HG03060 (cell line): ENCODE results near the gene CD69.
"Not testable (repeated sequence)": the region's sequence is repeated elsewhere in the genome, so short reads cannot be mapped to it uniquely, and the experiment has no call there.

Source experiments
- ATAC-seq: cut with Tn5 transposase; IDR thresholded peaks from one replicate; pipeline ENCODE4 v1.9.1; 2021; ENCODE audit warnings: low read depth, moderate number of reproducible peaks; ENCODE audit not compliant: unreplicated experiment

The CD69 gene

DNA sequence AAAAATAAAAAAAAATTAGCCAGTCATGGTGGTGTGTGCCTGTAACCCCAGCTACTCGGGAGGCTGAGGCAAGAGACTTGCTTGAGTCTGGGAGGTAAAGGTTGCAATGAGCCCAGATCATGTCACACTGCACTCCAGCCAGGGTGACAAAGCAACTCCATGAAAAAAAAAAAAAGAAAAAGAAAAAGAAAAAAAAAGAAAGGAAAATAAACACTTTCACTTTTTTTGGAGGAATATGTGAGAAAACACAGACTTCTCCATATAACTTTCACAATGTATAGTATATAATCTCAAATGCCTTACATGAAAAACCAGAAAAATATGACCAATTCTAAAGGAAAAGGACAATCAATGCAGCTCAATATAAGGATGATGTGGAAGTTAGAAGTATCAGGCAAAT, 36.7 kb downstream of the CD69 start:
- no peak for ATAC-seq

DNA sequence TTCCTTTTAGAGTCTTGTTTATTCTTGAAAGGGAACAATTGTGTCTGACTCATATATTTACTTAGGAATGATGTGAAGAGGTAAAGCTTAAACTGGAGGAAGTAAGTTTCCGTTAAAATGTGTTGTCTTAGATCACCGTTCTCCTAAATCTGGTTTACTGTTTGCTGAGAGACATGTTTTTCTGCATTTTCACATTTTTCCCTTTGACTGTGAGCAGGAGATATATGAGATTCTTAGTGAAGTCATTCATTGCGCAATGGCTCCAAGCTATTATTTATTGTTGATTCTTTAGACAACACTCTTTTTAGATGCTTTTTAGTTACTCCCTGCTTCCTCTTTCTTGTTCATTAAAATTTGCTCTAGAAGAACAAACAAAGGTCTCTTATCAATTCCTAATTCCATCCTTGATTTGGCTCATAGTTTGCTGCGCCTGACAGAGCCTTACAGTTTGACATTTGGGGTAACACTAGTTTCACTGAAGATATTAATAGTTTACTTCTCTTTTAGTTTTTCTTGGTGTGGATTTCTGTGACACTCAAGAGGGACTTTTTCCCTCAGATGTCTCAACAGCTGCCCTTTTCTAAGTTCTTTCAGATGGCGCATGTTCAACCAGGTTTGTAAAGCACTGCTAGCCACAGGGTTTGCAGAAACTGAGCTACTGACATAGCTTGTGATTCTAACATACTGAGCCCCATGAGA, 39.2 kb downstream of the CD69 start:
- ATAC-seq = peak; percentile 38

- ATAC-seq = no peak
Measured at GRCh38 chr12:9719790-9720189, 40.9 kb downstream of the CD69 start.

GRCh38 chr12:9718968-9719367, 41.7 kb downstream of the CD69 start:
- no peak for ATAC-seq

GRCh38 chr12:9717070-9717925, 43.4 kb downstream of the CD69 start:
- ATAC-seq = no peak

DNA sequence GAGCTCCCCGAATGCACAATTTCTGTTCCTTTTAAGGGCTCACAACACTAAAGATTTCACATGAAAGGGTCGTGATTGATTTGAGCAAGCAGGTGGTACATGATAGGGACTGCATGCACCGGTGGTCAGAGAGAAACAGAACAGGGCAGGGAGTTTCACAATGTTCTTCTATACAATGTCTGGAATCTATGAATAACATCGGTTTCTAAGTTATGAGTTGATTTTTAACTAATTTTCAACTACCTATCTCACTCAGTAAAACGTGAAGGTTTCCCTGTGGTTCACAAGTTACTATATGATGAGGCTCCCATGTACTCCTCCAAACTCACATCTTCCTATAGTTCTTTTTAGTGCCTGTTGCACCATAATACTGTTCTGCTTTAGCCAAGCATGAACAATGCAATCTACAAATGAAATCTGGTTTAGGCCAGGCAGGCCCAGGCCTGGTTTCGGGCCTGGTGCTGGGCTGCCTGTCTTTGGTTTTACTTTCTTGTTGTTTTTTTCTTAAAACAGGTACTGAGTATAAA, 47.6 kb downstream of the CD69 start:
- peak; percentile 51 for ATAC-seq

DNA sequence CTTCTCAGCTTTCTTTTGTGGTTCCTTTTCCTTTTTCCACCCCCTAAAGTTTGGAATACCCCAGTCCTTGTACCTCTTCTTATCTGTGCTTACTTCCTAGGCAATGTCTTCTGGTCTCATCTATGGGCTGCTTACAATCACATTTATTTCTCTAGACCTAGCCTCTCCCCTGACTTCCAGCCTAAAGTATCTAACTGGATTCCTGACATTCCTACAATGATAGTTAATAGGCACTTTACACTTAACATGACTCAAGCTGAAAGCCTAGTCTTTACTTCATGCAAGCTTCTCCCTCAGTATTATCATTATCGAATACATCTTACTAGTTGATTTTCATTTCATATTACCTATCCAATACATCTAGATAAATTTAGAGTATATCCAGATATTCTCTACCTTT, 49.0 kb downstream of the CD69 start:
- no peak for ATAC-seq

DNA sequence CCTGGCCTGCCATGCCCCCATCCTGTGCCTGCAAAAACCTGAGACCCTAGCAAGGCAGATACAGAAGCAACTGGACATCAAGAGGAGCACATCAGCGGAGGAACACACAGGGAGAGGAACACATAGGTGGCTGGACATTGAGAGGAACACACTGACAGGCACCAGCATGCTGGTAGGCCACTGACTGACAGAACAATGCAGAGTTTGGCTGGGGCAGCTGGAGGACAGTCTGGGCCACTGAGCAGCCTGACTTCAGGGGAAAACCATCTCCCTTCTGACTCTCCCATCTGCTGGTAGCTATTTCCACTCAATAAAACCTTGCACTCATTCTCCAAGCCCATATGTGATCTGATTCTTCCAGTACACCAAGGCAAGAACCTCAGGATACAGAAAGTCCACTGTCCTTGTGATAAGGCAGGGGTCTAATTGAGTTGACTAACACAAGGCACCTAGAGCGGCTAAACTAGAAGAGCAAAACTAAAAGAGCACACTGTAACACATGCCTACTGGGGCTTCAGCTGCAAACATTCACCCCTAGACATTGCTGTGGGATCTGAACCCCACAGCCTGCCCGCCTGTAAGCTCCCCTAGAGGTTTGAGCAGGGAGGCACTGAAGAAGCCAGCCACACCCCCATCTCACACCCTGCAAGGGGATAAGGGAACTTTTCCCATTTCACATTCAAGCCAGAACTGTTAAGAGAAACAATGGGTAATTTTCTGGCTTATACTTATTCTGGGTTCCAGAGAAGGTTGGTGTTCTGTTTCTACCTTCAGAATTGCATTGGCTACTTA, 49.9 kb downstream of the CD69 start:
- no peak for ATAC-seq

DNA sequence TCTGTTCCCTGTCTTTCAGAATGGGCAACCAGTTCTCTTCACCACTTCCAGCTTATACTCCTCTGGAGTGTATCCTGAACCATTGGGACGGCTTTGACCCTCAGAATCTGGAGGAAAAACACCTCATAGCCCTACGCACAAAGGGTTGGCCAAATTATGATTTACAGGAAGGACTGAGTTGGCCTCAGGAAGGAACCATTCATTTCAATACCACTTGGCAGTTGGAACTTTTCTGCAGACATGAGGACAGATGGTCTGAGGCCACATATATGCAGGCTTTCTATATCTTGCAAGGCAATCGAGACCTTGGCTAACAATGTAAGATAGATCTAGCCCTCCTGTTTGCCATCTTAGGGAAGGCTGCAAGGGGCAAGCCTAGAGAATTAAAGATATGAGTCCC, 51.8 kb downstream of the CD69 start:
- ATAC-seq = no peak

DNA sequence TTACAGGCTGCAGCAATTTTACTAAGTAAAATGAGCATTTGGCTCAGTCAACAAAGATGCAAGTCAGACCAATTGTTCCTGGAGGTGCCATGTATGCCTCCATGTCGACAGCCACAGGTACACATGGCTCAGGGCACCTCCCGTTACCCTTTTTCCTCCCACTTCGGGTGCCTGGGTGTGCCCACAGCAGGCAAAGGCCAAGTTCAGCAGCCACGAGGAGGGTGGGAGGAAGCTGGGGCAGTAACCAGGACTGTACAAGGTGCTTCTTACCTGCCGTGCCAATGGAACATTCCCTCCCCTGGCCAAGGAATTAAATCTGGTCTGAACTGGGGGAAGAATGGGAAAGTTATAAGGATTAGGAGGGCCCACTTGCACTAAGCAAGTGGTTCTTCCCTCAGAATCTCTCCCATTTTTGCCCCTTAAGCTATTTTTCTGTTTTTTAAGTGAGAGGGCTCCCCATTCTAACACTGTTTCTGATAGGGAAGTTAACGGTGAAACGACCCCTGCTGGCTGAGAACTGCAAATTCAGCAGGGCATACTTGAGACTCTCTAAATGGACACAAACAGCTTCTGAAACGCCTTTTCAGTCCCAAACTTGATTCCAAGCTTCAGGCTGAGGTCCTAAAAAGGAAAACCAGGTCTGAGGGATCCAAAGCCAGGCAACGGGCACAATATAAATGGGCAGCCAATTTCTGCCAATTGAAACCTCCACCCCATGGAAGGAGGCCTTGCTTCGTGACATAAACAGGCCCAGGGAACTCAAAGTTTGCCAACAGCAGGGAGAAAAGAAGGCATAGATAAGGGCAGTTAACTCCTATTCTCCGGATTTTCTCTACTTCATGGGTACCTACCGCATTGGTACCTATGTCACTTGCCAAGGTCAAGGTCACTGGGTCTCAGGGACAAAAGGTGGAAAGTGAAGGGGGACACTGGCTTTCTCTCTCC, 52.6 kb downstream of the CD69 start:
- no peak for ATAC-seq

DNA sequence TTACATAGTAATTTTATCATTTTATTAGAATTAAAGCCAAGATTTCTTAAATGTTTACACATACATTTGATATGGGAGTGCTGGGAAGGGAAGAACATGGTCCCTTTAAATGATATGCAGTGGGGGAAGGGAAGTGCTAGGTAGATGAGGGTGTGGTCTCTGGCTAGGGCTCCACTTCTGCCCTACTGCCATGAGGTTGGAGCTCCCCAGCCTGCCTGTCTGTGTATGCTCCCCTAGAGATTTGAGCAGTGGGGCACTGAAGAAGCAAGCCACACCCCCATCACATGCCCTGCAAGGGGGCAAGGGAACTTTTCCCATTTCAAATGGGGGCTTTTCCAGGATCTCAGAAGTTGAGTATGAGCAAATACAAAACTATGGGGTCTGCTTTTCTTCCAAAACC, 53.3 kb downstream of the CD69 start:
- ATAC-seq = no peak

DNA sequence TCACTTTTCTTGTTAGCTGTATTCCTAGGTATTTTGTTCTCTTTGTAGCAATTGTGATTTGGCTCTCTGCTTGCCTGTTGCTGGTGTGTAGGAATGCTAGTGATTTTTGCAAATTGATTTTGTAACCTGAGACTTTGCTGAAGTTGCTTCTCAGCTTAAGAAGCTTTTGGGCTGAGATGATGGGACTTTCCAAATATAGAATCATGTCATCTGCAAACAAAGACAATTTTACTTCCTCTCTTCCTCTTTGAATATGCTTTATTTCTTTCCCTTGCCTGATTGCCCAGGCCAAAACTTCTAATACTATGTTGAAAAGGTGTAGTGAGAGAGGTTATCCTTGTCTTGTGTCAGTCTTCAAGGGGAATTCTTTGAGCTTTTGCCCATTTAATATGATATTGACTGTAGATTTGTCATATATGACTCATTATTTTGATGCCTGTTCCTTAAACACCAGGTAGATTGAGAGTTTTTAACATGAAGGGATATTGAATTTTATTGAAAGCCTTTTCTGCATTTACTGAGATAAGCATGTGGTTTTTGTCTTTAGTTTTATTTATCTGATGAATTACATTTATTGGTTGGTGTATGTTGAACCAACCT, 54.5 kb downstream of the CD69 start:
- ATAC-seq = no peak

GRCh38 chr12:9704561-9704960, 56.1 kb downstream of the CD69 start:
- not testable (repeated sequence) for ATAC-seq
